Activated CD4-positive, CD25-positive, alpha-beta regulatory T cell (primary cell): ENCODE data around the gene CREBBP.

ENCODE experiments used
- DNase-seq, 4 experiments: peaks; one replicate each; lab custom pipeline; 2025; lab: John Stamatoyannopoulos, UW

CREBBP gene

GRCh38 chr16:3797904-3798811, 82.4 kb downstream of the CREBBP start:
- DNase-seq: no peak

GRCh38 chr16:3797473-3797872, 83.0 kb downstream of the CREBBP start:
- no peak for DNase-seq

- DNase-seq: no peak
Observed at GRCh38 chr16:3793161-3793576, 87.3 kb downstream of the CREBBP start.

- DNase-seq: no peak
Observed at GRCh38 chr16:3792472-3793012, 88.0 kb downstream of the CREBBP start.

- DNase-seq: no peak
Observed at GRCh38 chr16:3791701-3792100, 88.8 kb downstream of the CREBBP start.

GRCh38 chr16:3789375-3790099, 91.0 kb downstream of the CREBBP start:
- no peak for DNase-seq

GRCh38 chr16:3788711-3789374, 91.7 kb downstream of the CREBBP start:
- no peak for DNase-seq

GRCh38 chr16:3787924-3788661, 92.4 kb downstream of the CREBBP start:
- DNase-seq: no peak

- DNase-seq: no peak
Observed at GRCh38 chr16:3785413-3785812, 95.1 kb downstream of the CREBBP start.

- DNase-seq: no peak
Observed at GRCh38 chr16:3783516-3783915, 97.0 kb downstream of the CREBBP start.

- no peak for DNase-seq
Observed at GRCh38 chr16:3782566-3782965, 97.9 kb downstream of the CREBBP start.

- no peak for DNase-seq
Observed at GRCh38 chr16:3781421-3781820, 99.1 kb downstream of the CREBBP start.

- no peak for DNase-seq
Observed at GRCh38 chr16:3780570-3780969, 99.9 kb downstream of the CREBBP start.

GRCh38 chr16:3776316-3776715, 104.2 kb downstream of the CREBBP start:
- no peak for DNase-seq

GRCh38 chr16:3774819-3775218, 105.7 kb downstream of the CREBBP start:
- no peak for DNase-seq

GRCh38 chr16:3774156-3774767, 106.3 kb downstream of the CREBBP start:
- no peak for DNase-seq

GRCh38 chr16:3773663-3774062, 106.8 kb downstream of the CREBBP start:
- no peak for DNase-seq

GRCh38 chr16:3771513-3771912, 109.0 kb downstream of the CREBBP start:
- no peak for DNase-seq

GRCh38 chr16:3770530-3770929, 110.0 kb downstream of the CREBBP start:
- no peak for DNase-seq

GRCh38 chr16:3769942-3770341, 110.6 kb downstream of the CREBBP start:
- no peak for DNase-seq

GRCh38 chr16:3769013-3769412, 111.5 kb downstream of the CREBBP start:
- no peak for DNase-seq
